ENCODE results near the gene SMARCA2.
A peak's percentile ranks its signal among the peaks of the same experiment; 100 is the strongest.

Gene SMARCA2

DNA sequence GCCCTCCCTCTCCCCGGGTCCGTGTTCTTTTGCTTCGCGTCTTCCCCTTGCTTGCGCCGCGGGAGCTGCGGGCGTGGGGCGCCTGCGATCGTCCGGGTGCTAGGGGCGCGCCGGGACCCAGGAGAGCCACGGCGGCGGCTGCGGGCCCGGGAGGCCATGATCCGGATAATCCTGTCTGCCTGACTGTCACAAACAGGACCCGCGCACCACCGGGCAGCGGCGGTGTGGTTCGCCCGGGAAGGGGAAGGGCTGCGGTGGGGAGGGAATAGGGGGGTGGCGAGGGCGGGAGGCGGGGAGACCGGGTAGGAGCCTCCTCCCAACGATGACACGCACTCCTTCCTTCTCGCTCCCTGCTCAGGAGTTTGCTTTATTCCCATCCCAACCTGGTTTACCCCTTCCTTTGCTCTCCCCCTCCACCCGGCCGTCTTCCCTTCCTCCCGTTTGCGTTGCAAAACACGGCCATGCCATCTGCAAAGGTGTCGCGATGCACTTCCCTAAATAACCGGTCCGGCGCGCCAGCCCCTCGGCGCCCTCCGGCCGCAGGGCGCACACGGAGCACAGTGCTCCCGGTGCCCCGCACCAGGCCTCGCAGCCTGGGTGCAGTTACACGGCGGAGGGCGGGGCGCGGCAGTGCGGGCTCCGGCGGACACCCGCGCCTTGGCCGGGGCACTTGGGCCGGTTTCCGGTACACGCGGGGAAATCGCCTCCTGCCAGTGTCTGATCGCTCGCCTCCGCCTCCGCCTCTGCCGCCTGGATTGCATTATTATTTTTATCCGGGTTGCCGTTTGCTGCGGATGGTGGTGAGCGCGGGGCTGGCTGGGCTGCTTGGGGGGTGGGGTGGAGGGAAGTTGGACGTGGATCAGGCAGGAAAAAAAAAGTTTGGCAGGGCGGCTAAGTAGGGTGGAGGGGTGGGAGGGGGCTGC lies 1.5 kb downstream of the SMARCA2 start:
- peak; percentile 56 for DNase-seq

- DNase-seq, result peak; percentile 85
Observed at GRCh38 chr9:2017331-2018161, 2.4 kb downstream of the SMARCA2 start.

DNA sequence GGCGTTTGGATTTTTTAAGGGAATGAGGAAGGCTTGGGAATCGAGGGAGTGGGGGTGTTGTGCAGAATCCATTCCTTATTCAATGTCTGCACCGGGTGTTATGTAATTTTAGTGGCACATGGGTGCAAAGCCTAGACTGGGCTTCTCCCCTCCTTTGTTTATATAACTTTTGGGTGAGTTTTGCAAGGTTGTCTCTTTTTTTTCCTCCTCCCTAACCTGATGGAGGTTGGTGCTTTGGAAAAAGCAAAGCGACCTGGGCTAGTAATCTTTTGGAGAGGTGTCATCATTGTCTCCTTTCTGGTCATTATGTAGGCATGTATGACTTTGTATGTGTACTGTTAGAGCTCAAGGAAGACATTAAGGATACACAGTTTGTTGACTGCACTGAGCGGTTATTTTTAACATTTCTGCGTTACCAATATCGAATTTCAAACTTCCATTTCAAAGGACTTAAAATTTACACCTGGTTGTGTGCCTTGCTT lies 3.1 kb downstream of the SMARCA2 start:
- no peak for DNase-seq

- DNase-seq, result no peak
Observed at GRCh38 chr9:2018764-2019558, 3.8 kb downstream of the SMARCA2 start.

DNA sequence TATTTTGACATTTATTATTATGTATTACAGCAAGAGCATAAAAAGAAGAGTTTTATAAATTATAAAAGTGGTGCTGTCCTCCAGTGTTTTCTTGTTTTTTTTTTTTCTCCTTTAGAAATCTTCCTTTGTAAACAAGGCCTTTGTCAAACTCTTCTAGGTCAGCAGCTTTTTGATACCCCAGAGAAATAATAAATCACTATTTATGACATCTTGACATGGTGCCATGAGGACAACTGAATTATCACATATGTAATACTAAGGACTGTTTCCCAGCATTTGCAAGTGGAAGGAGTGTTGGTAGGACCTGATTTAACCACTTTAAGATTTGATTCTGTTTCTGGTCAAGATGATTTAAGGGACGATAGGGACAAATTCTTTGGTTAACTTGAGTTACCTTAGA lies 4.6 kb downstream of the SMARCA2 start:
- no peak for DNase-seq

- no peak for DNase-seq
Observed at GRCh38 chr9:2021731-2022130, 6.6 kb downstream of the SMARCA2 start.

DNA sequence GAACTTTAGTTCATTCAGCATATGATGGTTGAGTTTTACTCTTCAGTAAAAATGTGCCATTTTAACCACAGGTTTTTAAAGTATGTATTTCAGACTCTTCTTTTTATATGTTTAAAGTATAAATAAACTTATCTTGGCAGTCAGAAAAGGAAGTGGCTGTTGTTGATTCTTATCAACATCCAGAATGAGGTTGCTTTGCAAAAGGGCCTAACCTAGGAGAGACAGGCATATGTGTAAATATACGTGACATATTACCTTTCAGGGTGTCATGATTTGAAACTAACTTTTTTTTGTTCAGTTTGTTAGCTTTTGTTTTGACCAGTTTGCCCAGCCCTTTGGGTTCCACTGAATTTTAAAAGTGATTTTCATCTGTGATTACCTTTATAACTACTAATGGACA lies 7.4 kb downstream of the SMARCA2 start:
- no peak for DNase-seq

- DNase-seq, result no peak
Observed at GRCh38 chr9:2023042-2023441, 7.9 kb downstream of the SMARCA2 start.

GRCh38 chr9:2023532-2023931 lies 8.4 kb downstream of the SMARCA2 start:
- peak; percentile 35 for DNase-seq

DNA sequence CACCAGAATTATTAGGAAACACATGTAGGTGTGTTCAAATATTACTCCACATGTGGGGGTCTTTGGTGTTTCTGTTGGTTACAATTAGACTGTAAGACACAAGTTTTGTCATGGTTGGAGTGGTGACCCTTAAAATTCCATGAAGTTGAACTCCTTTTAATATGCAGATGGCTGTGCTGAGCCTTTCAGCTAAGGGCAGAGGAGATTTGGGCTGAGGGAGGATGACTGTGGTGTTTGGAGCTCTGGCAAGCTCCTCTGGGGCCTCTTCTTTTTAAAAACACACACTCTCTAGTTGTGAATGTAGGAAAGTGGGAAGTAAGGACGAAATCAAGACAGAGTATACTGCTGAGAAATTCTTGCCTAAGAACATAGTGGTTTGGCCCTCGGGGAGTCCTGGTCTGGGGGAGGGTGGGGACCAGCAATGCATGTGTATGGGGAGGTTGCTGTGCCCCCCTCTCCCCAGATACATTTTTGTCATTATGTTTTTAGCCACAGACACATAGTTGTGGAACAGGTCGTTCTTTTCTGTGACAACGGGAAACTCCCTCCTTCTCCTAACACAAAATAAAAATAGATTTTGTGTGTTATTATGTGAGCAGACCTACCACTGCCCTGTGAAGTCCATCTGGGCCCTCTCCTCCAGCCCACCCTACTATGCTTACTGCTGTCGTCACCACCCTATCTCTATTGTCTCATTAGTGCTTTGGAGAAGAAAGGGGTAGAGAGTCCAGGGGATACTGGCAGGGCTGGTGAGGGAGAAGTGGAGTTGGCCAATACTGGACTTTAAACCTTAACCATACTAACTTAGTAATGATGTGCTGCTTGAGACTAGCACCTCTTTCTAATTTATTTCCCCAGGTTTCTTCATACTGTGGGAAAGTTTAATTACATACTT lies 10.0 kb downstream of the SMARCA2 start:
- DNase-seq, result peak; percentile 38

- DNase-seq, result peak; percentile 4
Observed at GRCh38 chr9:2026220-2026997, 11.3 kb downstream of the SMARCA2 start.

DNA sequence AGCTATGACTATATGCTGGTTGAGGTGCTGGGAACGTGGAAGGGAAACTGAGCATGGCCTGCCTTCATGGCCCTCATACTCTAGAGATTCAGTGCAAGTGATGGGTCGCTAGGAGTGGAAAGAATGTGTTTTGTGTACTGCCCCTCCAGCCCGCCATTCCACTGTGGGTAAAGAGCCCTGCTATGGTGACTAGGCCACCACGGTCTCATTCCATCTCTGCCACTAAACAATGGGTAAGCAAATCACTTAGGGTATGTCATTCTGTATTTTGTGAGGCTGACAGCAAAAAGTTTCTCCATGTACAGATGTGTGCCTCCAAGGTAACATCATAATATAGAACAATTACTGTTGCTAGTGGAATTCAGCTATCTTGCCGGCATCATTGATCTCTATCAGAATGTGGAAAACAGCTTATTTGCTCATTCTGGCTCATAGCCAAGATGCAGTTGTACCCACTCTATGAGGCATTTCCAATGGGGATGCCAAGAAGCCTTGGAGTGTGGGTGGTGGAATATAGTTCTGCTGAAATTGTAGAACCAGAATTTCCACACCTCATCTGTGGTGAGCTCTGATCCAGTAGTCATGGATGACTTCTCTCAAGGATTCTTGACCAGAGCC lies 12.5 kb downstream of the SMARCA2 start:
- peak; percentile 17 for DNase-seq

GRCh38 chr9:2028888-2029287 lies 13.7 kb downstream of the SMARCA2 start:
- no peak for DNase-seq

DNA sequence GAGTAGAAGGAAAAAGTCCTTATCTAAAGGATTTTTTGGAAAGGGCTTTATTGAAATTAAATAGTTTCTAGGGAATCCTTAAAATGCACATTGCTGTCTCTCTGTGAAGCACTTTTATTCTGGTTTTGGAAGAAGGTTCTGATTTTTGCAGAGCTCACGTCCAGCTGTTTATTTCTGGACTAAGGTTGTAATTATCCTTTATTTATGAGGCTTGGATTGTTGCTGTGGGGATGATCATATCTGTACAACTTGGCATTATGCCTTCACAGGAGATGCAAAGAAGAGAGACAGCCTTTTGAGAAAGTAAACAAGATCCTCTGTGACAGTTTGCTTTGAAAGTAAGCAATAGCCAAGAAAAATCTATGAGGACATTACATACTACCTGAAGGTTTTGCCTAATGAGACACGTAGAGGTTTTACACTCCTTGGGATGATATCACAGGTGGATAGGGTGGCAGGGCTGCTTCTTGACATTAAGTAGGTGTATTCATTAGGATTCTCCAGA lies 14.6 kb downstream of the SMARCA2 start:
- DNase-seq, result no peak

GRCh38 chr9:2032234-2032633 lies 17.1 kb downstream of the SMARCA2 start:
- no peak for DNase-seq

DNA sequence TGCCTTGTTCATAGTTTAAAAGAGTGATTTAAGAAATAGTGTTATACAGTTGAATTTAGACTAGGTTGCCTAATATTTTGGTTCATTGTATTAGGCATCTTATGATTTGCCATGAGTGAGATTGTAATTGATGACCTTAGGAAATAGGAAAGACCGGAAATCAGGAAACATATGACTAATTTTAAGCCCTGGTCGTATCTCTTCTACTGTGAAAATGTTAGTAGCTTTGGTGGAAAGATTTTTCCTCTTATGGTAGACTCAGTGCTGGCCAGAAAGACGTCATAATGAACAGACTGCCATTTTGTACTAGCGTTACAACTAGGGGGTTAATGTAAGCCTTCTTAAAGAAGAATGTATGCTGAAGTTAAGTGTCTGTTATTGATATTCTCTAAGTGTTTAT lies 21.7 kb downstream of the SMARCA2 start:
- no peak for DNase-seq

- no peak for DNase-seq
Observed at GRCh38 chr9:2039294-2040180, 24.4 kb downstream of the SMARCA2 start.

- no peak for DNase-seq
Observed at GRCh38 chr9:2040828-2041227, 25.7 kb downstream of the SMARCA2 start.

DNA sequence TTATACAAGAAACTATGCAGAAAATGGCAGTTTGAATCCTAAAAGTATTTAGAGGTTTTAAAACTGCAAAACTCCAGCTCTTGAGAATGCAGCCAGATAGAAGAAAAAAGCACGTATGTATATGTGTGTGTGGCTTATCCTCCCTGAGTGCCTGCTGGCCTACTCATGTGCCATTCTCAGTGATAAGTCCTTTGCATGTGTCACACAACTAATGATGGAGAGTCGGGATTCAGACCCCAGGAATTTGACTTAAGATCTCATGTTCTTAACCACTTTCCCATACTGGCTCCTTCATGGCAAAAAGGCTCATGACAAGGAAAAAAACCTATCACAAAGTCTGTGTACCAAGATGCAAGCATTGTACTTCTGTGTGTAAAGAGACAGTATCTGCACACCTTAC lies 26.6 kb downstream of the SMARCA2 start:
- no peak for DNase-seq

Data from inflammatory macrophage treated with lipopolysaccharide for 4 hours (primary cell).